Dermis blood vessel endothelial cell (primary cell): Measurements from ENCODE around the gene IREB2. TPM values are rescaled to one million over a fixed set of nuclear protein-coding genes. Genes with fewer than 3 reads are reported as not detected.
A peak's percentile ranks its signal among the peaks of the same experiment; 100 is the strongest.
"Not testable (repeated sequence)": the region's sequence is repeated elsewhere in the genome, so short reads cannot be mapped to it uniquely, and the experiment has no call there.

Experiments
- DNase-seq: peaks from one replicate; pipeline ENCODE4 v3.0.0; 2010
- total RNA-seq: library from RNA; depleted of rRNA; stranded (reverse); fragments of >200 nt; gene quantifications from 2 replicates; pipeline ENCODE4 v1.2.3, GENCODE V29; 2014

Gene IREB2
- total RNA-seq, 1 donor from 2014 or later, result 26.0 TPM

GRCh38 chr15:78492872-78493271 is 54.9 kb downstream of the IREB2 start:
- no peak for DNase-seq

GRCh38 chr15:78501857-78502256 is 63.8 kb downstream of the IREB2 start:
- no peak for DNase-seq

- no peak for DNase-seq
Measured at GRCh38 chr15:78502641-78503040, 64.6 kb downstream of the IREB2 start.

- peak; percentile 97 for DNase-seq
Measured at GRCh38 chr15:78506971-78507830, 69.2 kb downstream of the IREB2 start, which contains the start of gene HYKK. Gene HYKK (plus strand): TSS chr15:78507577. CDS start chr15:78513089, 5,512 bp downstream.

- DNase-seq, result no peak
Measured at GRCh38 chr15:78507831-78508160, 69.8 kb downstream of the IREB2 start.

GRCh38 chr15:78508272-78508671 is 70.3 kb downstream of the IREB2 start:
- peak; percentile 15 for DNase-seq

GRCh38 chr15:78509726-78510312 is 71.8 kb downstream of the IREB2 start:
- DNase-seq, result no peak

GRCh38 chr15:78520035-78520434 is 82.0 kb downstream of the IREB2 start:
- not testable (repeated sequence) for DNase-seq

GRCh38 chr15:78524230-78524629 is 86.2 kb downstream of the IREB2 start:
- DNase-seq, result no peak

- no peak for DNase-seq
Measured at GRCh38 chr15:78527325-78527724, 89.3 kb downstream of the IREB2 start.

GRCh38 chr15:78533331-78533730 is 95.3 kb downstream of the IREB2 start:
- no peak for DNase-seq

GRCh38 chr15:78536134-78536533 is 98.1 kb downstream of the IREB2 start:
- no peak for DNase-seq

- no peak for DNase-seq
Measured at GRCh38 chr15:78537266-78537905, 99.4 kb downstream of the IREB2 start.

- no peak for DNase-seq
Measured at GRCh38 chr15:78538358-78538757, 100.3 kb downstream of the IREB2 start.

- DNase-seq, result not testable (repeated sequence)
Measured at GRCh38 chr15:78539464-78540140, 101.6 kb downstream of the IREB2 start.

- DNase-seq, result peak; percentile 94
Measured at GRCh38 chr15:78540141-78540870, 102.3 kb downstream of the IREB2 start, which contains the start of gene PSMA4. Gene PSMA4 (plus strand): TSS chr15:78540444. CDS start chr15:78541928, 1,484 bp downstream.

GRCh38 chr15:78540871-78541743 is 103.1 kb downstream of the IREB2 start:
- DNase-seq, result peak; percentile 13

GRCh38 chr15:78541744-78542034 is 103.7 kb downstream of the IREB2 start:
- DNase-seq, result no peak

- no peak for DNase-seq
Measured at GRCh38 chr15:78542647-78543046, 104.6 kb downstream of the IREB2 start.

- no peak for DNase-seq
Measured at GRCh38 chr15:78550194-78550593, 112.2 kb downstream of the IREB2 start.

- no peak for DNase-seq
Measured at GRCh38 chr15:78550815-78551214, 112.8 kb downstream of the IREB2 start.
